ENCODE data around the gene DENND1A. TPM values are rescaled to one million over a fixed set of nuclear protein-coding genes. Genes with fewer than 3 reads are reported as not detected.

DENND1A gene
- total and polyA plus RNA-seq, 2 donors from 2014 or later, result 16.3 to 19.6 TPM

GRCh38 chr9:123615381-123615780 is 314.5 kb downstream of the DENND1A start:
- no peak for FAIRE-seq
- no peaks in the 10 kb centered on the region for H3K9me3 ChIP-seq (ENCODE audit: control insufficient read depth in 2 of 3, insufficient read depth in 1 of 3, low read length in 3 of 3)
- no peak overlapping the region for H3K9ac ChIP-seq (ENCODE audit: low read length in 3 of 3)
- intact Hi-C loops (cut with DNase I), result no loop called here
- no peak overlapping the region for H3K27ac ChIP-seq (ENCODE audit: low read depth in 2 of 2, low read length in 2 of 2)
- H3K4me3 ChIP-seq (ENCODE audit: low read length in 3 of 3), result no peak overlapping the region
- TF ChIP-seq CTCF (IDR thresholded peaks at IDR 0.05; ENCODE audit: borderline replicate concordance, extremely low read depth, insufficient read depth), result no peak
- no peaks in the 10 kb centered on the region for H3K36me3 ChIP-seq (ENCODE audit: control insufficient read depth in 2 of 3, insufficient read depth in 3 of 3, low read length in 3 of 3)
- DNase-seq, result no peak
- no peaks in the 10 kb centered on the region for H3K27me3 ChIP-seq (ENCODE audit: control insufficient read depth, insufficient read depth, low read length)
- peaks cover 2 to 13% (median 3%) of the 10 kb centered on the region in 3 donors for H3K4me1 ChIP-seq (ENCODE audit: control insufficient read depth in 2 of 3, insufficient read depth in 2 of 3, low read depth in 1 of 3, low read length in 3 of 3)

- H3K9me3 ChIP-seq (ENCODE audit: control insufficient read depth in 2 of 3, insufficient read depth in 1 of 3, low read length in 3 of 3), result no peaks in the 10 kb centered on the region
- no peak overlapping the region for H3K4me3 ChIP-seq (ENCODE audit: low read length in 3 of 3)
- H3K27me3 ChIP-seq (ENCODE audit: control insufficient read depth, insufficient read depth, low read length), result no peaks in the 10 kb centered on the region
- peak in 3 of 5 donors; percentile 37 to 60 (median 43) for DNase-seq
- no peak overlapping the region for H3K27ac ChIP-seq (ENCODE audit: low read depth in 2 of 2, low read length in 2 of 2)
- intact Hi-C loops (cut with DNase I), result no loop called here
- peaks cover 2 to 19% (median 7%) of the 10 kb centered on the region in 3 donors for H3K4me1 ChIP-seq (ENCODE audit: control insufficient read depth in 2 of 3, insufficient read depth in 2 of 3, low read depth in 1 of 3, low read length in 3 of 3)
- H3K9ac ChIP-seq (ENCODE audit: low read length in 3 of 3), result no peak overlapping the region
- FAIRE-seq, result no peak
- H3K36me3 ChIP-seq (ENCODE audit: control insufficient read depth in 2 of 3, insufficient read depth in 3 of 3, low read length in 3 of 3), result no peaks in the 10 kb centered on the region
- no peak for TF ChIP-seq CTCF (IDR thresholded peaks at IDR 0.05; ENCODE audit: borderline replicate concordance, extremely low read depth, insufficient read depth)
These were observed 315.3 kb downstream of the DENND1A start for GRCh38 chr9:123614306-123615263.

- DNase-seq, result peak in 1 of 5 donors; percentile 49
- intact Hi-C loops (cut with DNase I), result no loop called here
These were observed 318.7 kb downstream of the DENND1A start for GRCh38 chr9:123611226-123611625.

More at GRCh38 chr9:123611226-123611625, 318.7 kb downstream of the DENND1A start:
- Histone ChIP-seq H3K27me3 (ENCODE audit: control insufficient read depth, insufficient read depth, low read length) (no peaks in the 10 kb centered on the region), H3K36me3 (ENCODE audit: control insufficient read depth in 2 of 3, insufficient read depth in 3 of 3, low read length in 3 of 3) (no peaks in the 10 kb centered on the region), H3K4me1 (ENCODE audit: control insufficient read depth in 2 of 3, insufficient read depth in 2 of 3, low read depth in 1 of 3, low read length in 3 of 3) (peaks cover 2 to 27% (median 9%) of the 10 kb centered on the region in 3 donors), H3K27ac (ENCODE audit: low read depth in 2 of 2, low read length in 2 of 2) (peak overlapping the region; percentile 3 to 59), H3K4me3 (ENCODE audit: low read length in 3 of 3) (no peak overlapping the region), H3K9ac (ENCODE audit: low read length in 3 of 3) (no peak overlapping the region), H3K9me3 (ENCODE audit: control insufficient read depth in 2 of 3, insufficient read depth in 1 of 3, low read length in 3 of 3) (no peaks in the 10 kb centered on the region)
- no peak for TF ChIP-seq CTCF (IDR thresholded peaks at IDR 0.05; ENCODE audit: borderline replicate concordance, extremely low read depth, insufficient read depth)
- peak; percentile 59 for FAIRE-seq

All from kidney (tissue), 14 donors.